GM18861 (cell line): ENCODE results near the gene SLC6A6.

ENCODE experiments used
- ATAC-seq: cut with Tn5 transposase; IDR thresholded peaks from one replicate; pipeline ENCODE4 v1.9.1; 2021; ENCODE audit not compliant: unreplicated experiment

The SLC6A6 gene

GRCh38 chr3:14536055-14536815, 133.8 kb downstream of the SLC6A6 start:
- ATAC-seq = no peak

GRCh38 chr3:14536837-14537589, 134.6 kb downstream of the SLC6A6 start:
- ATAC-seq = no peak

GRCh38 chr3:14537590-14538450, 135.4 kb downstream of the SLC6A6 start:
- no peak for ATAC-seq

GRCh38 chr3:14538451-14539088, 136.2 kb downstream of the SLC6A6 start:
- no peak for ATAC-seq
